Smooth muscle cell (in vitro differentiated cells): Measurements from ENCODE around the gene RYR1. TPM values are rescaled to one million over a fixed set of nuclear protein-coding genes. Genes with fewer than 3 reads are reported as not detected.

Source experiments
- DNase-seq: peaks from one replicate; lab custom pipeline; 2025; ENCODE audit not compliant: unreplicated experiment; lab: John Stamatoyannopoulos, UW
- H2AFZ ChIP-seq: fragments of 200-600 bp; sonication (generic); 2 replicates; pipeline ENCODE4 v1.6.0; 2016; ENCODE audit warnings: antibody characterized with exemption, low read depth, mild to moderate bottlenecking
- H3F3A ChIP-seq: fragments of 200-600 bp; sonication (generic); 2 replicates; pipeline ENCODE4 v1.6.0; 2017; ENCODE audit warnings: antibody characterized with exemption, low read depth
- H3K27ac ChIP-seq: fragments of 200-600 bp; sonication (generic); 2 replicates; pipeline ENCODE4 v1.5.1; 2016; ENCODE audit warnings: low read depth, mild to moderate bottlenecking
- H3K27me3 ChIP-seq: fragments of 200-600 bp; sonication (generic); 2 replicates; pipeline ENCODE4 v1.6.1; 2016; ENCODE audit warnings: low read depth, mild to moderate bottlenecking
- H3K36me3 ChIP-seq: fragments of 200-600 bp; sonication (generic); 2 replicates; pipeline ENCODE4 v1.5.1; 2016; ENCODE audit warnings: low read depth
- H3K4me1 ChIP-seq: fragments of 200-600 bp; sonication (generic); 2 replicates; pipeline ENCODE4 v1.5.1; 2016; ENCODE audit warnings: low read depth
- H3K4me2 ChIP-seq: fragments of 200-600 bp; sonication (generic); 2 replicates; pipeline ENCODE4 v1.6.0; 2016; ENCODE audit warnings: mild to moderate bottlenecking
- H3K4me3 ChIP-seq: fragments of 200-600 bp; sonication (generic); 2 replicates; pipeline ENCODE4 v1.5.1; 2016; ENCODE audit warnings: mild to moderate bottlenecking
- H3K79me2 ChIP-seq: fragments of 200-600 bp; sonication (generic); 2 replicates; pipeline ENCODE4 v1.6.0; 2016; ENCODE audit warnings: low read depth, mild to moderate bottlenecking
- H3K9ac ChIP-seq: fragments of 200-600 bp; sonication (generic); 2 replicates; pipeline ENCODE4 v1.6.0; 2016; ENCODE audit warnings: low read depth
- H3K9me3 ChIP-seq: fragments of 200-600 bp; sonication (generic); replicated peaks from 2 replicates; pipeline ENCODE4 v1.5.1; 2016; ENCODE audit warnings: low read depth
- H4K20me1 ChIP-seq: fragments of 200-600 bp; sonication (generic); 2 replicates; pipeline ENCODE4 v1.6.0; 2016; ENCODE audit warnings: low read depth
- WGBS: methylation state at CpG from one replicate; pipeline ENCODE4 v1.1.7; 2016; ENCODE audit warnings: low lambda C conversion rate; 5-methylcytosine and 5-hydroxymethylcytosine counted together
- polyA plus RNA-seq: library from polyadenylated mRNA; unstranded; fragments of >200 nt; fragmentation: Nextera tagmentation; extraction: Ambion mirVana; gene quantifications from 2 replicates; pipeline ENCODE4 v1.2.1, GENCODE V29; 2016
- total RNA-seq: library from RNA; depleted of rRNA; stranded (reverse); fragments of >200 nt; gene quantifications from 2 replicates; pipeline ENCODE4 v1.2.3, GENCODE V29; 2014
- TF ChIP-seq, protein P1 (sequence below): fragments of 200-600 bp; sonication (generic); IDR thresholded peaks from 2 replicates; pipeline ENCODE4 v1.5.1; 2017; ENCODE audit warnings: borderline replicate concordance, mild to moderate bottlenecking, antibody characterized with exemption; ENCODE audit not compliant: insufficient read depth, poor library complexity, severe bottlenecking

Gene RYR1
- total and polyA plus RNA-seq, 2 experiments from 2014 or later: 0.31 to 0.95 TPM

DNA sequence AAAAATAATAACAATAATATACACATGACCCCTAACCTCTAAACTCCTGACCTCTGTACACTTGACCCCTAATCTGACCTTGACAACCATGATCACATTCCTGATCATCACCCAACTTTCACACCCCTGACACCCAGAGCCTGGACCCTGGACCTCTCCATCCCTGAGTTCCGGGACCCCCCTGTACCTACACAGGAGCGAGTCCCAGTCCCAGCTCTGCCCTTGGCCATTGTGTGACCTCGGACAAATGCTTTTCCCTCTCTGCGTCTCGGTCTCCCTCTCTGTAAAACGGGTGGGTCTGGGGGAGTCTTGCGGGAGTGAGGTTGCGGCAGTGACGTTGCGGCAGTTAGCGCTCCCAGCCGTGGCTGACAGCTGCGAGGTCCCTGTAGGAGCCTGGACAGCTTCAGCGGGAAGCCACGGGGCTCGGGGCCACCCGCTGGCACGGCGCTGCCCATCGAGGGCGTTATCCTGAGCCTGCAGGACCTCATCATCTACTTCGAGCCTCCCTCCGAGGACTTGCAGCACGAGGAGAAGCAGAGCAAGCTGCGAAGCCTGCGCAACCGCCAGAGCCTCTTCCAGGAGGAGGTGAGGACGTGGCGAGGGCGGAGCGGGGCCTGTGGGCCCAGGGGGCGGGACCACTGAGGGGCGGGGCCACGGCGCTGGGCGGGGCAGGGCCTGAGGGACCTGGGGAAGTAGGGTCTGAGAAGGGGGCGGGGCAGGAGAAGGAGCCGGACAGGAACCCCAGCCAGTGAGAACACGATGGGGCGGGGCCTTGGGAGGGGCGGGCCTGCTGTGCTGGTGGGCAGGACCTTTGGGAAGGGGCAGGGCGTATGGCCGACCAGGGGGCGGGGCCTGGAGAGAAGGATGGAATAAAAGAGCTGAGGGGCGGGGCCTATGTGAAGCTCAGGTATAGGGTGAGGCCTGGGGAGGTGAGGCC lies 19.2 kb downstream of the RYR1 start:
- Histone ChIP-seq H3K9ac (no peak overlapping the region), H3K79me2 (no peaks in the 10 kb centered on the region), H2AFZ (no peak overlapping the region), H3K27me3 (no peaks in the 10 kb centered on the region), H3K4me3 (no peak overlapping the region), H3K36me3 (no peaks in the 10 kb centered on the region), H3K4me2 (no peak overlapping the region), H3K4me1 (no peaks in the 10 kb centered on the region), H4K20me1 (no peaks in the 10 kb centered on the region), H3K27ac (no peak overlapping the region), H3F3A (no peaks in the 10 kb centered on the region), H3K9me3 (no peaks in the 10 kb centered on the region)
- WGBS: 58% methylated on average over 38 of the region's 45 CpGs
- no peak for DNase-seq
- TF ChIP-seq, protein P1, sequence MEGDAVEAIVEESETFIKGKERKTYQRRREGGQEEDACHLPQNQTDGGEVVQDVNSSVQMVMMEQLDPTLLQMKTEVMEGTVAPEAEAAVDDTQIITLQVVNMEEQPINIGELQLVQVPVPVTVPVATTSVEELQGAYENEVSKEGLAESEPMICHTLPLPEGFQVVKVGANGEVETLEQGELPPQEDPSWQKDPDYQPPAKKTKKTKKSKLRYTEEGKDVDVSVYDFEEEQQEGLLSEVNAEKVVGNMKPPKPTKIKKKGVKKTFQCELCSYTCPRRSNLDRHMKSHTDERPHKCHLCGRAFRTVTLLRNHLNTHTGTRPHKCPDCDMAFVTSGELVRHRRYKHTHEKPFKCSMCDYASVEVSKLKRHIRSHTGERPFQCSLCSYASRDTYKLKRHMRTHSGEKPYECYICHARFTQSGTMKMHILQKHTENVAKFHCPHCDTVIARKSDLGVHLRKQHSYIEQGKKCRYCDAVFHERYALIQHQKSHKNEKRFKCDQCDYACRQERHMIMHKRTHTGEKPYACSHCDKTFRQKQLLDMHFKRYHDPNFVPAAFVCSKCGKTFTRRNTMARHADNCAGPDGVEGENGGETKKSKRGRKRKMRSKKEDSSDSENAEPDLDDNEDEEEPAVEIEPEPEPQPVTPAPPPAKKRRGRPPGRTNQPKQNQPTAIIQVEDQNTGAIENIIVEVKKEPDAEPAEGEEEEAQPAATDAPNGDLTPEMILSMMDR: no peak

DNA sequence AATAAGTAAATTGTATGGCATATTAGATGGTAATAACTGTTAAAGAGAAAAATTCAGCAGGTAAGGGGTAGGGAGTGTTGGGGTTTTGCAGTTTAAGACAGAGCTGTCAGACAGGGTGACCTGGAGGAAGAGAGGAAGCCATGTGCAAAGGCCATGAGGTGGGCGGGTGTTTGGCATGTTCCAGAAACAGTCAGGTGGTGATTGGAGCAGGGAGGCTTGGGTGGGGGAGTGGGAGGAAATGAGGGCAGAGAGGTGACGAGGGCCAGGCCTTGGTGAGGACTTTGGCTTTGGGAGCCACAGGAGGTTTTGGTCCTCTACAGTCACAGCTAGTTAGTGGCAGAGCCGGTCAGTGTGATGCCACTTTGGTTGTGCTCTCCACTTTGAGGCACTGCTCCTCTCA lies 20.1 kb downstream of the RYR1 start:
- Histone ChIP-seq H3K9me3 (no peaks in the 10 kb centered on the region), H3K79me2 (no peaks in the 10 kb centered on the region), H3K4me2 (no peak overlapping the region), H3K4me1 (no peaks in the 10 kb centered on the region), H3K9ac (no peak overlapping the region), H2AFZ (no peak overlapping the region), H3K27ac (no peak overlapping the region), H3K27me3 (no peaks in the 10 kb centered on the region), H3K4me3 (no peak overlapping the region), H3K36me3 (no peaks in the 10 kb centered on the region), H4K20me1 (no peaks in the 10 kb centered on the region), H3F3A (no peaks in the 10 kb centered on the region)
- WGBS: 92% methylated on average over 3 of the region's 3 CpGs
- DNase-seq: no peak
- TF ChIP-seq, protein P1: no peak

DNA sequence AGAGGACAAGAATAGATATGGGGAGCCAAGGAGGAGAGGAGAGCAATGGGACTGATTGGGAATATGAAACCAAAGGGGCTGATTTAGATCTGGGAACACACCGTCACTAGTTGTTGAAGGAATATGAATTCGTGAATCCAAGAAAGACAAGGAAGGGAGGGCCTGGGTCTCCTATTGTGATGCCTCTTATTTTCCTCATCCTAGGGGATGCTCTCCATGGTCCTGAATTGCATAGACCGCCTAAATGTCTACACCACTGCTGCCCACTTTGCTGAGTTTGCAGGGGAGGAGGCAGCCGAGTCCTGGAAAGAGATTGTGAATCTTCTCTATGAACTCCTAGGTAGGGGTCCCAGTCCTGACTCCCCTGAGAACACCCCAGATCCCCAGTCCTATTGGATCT lies 21.5 kb downstream of the RYR1 start:
- no peak for DNase-seq
- H3K27ac ChIP-seq: no peak overlapping the region
- H3K79me2 ChIP-seq: no peaks in the 10 kb centered on the region
- H3K9ac ChIP-seq: no peak overlapping the region
- no peaks in the 10 kb centered on the region for H3F3A ChIP-seq
- H3K36me3 ChIP-seq: no peaks in the 10 kb centered on the region
- H4K20me1 ChIP-seq: no peaks in the 10 kb centered on the region
- H3K4me3 ChIP-seq: no peak overlapping the region
- WGBS: 48% methylated on average over 4 of the region's 4 CpGs
- no peaks in the 10 kb centered on the region for H3K4me1 ChIP-seq
- H3K4me2 ChIP-seq: no peak overlapping the region
- H3K9me3 ChIP-seq: no peaks in the 10 kb centered on the region
- H2AFZ ChIP-seq: no peak overlapping the region
- TF ChIP-seq, protein P1: no peak
- H3K27me3 ChIP-seq: no peaks in the 10 kb centered on the region

DNA sequence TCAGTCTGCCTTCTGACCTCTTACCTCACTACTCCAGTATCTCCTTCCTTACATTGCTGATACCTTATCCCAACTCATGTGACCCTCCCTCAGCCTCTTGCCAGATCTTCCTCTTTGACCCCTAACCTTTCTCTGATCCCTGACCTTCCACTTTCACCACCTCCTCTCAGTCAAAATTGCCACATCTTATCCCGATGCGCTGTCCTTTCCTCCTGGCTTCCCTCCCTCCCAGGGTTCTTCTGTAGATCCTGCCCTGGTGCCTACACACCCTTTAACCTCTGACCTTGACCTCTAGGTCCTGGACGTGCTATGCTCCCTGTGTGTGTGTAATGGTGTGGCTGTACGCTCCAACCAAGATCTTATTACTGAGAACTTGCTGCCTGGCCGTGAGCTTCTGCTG lies 23.7 kb downstream of the RYR1 start:
- Histone ChIP-seq H3K4me1 (no peaks in the 10 kb centered on the region), H3K27me3 (no peaks in the 10 kb centered on the region)
- TF ChIP-seq, protein P1: no peak

More for the DNA sequence above, 23.7 kb downstream of the RYR1 start:
- no peak overlapping the region for H3K4me3 ChIP-seq
- no peak overlapping the region for H3K4me2 ChIP-seq
- WGBS: 91% methylated on average over 5 of the region's 5 CpGs
- H4K20me1 ChIP-seq: no peaks in the 10 kb centered on the region
- H2AFZ ChIP-seq: no peak overlapping the region
- no peak overlapping the region for H3K9ac ChIP-seq
- H3K9me3 ChIP-seq: no peaks in the 10 kb centered on the region
- DNase-seq: no peak
- H3F3A ChIP-seq: no peaks in the 10 kb centered on the region
- no peaks in the 10 kb centered on the region for H3K36me3 ChIP-seq
- no peak overlapping the region for H3K27ac ChIP-seq
- no peaks in the 10 kb centered on the region for H3K79me2 ChIP-seq
